Measurements from ENCODE around the gene PHLPP2.
A peak's percentile ranks its signal among the peaks of the same experiment; 100 is the strongest.
"Not testable (repeated sequence)": the region's sequence is repeated elsewhere in the genome, so short reads cannot be mapped to it uniquely, and the experiment has no call there.

PHLPP2 gene

DNA sequence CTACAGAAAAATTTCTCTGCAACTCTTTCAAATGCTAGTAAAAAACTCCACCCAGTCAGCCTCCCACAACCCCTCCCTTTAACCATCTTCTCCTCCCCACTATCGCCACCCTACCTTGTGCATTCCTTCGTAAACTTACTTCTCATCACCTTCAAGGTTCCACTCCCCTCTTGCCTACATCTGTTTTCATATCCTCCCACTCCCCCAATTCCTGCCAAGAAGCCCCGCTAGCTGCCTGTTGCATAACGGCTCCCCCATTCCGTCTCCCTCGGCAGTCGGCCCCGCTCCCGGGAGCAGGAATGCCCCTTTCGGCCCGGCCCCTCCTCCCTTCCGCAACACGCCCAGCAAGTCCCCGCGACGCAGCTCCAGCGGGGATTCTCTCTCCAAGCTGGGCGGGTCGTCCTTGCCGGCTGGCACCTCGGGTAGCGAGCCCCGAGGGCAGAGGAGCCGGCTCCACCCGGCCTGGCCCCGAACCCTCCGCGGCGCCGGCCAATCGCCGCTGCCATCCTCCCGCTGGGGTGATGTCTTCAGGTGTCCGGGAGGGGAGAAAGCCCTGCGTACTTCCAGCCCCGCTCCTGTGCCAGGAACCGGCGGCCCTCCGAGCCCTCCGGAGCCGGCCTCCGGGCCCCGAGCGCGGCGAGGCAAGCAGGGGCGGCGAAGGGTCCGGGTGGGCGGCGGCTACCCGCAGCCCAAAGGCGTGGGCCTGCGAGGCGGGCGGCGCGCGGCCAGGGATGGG lies 1.5 kb downstream of the PHLPP2 start:
- DNase-seq: peak; percentile 91

DNA sequence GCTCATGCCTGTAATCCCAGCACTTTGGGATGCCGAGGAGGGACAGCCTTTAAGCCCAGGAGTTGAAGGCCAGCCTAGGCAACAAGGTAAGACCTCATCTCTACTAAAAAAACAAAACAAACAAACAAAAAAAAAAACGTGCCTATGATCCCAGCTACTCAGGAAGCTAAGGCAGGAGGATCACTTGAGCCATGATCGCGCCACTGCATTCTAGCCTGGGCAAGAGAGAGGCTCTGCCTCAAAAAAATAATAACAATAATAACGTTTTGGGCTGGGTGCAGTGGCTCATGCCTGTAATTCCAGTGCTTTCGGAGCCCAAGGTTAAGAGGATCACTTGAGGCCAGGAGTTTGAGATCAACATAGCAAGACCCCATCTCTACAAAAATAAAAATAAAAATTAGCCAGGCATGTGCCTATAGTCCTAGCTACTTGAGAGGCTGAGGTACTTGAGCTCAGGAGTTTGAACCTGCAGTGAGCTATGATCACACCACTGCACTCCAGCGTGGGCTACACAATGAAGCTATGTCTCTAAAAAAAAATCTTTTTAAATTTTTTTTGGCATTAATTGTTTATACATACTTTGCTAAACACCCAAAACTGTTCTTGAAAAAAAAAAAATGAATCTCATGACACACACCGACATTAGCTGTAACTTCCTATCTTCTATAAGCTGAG lies 3.3 kb downstream of the PHLPP2 start:
- no peak for DNase-seq

GRCh38 chr16:71712501-71712900 lies 12.0 kb downstream of the PHLPP2 start:
- no peak for DNase-seq

DNA sequence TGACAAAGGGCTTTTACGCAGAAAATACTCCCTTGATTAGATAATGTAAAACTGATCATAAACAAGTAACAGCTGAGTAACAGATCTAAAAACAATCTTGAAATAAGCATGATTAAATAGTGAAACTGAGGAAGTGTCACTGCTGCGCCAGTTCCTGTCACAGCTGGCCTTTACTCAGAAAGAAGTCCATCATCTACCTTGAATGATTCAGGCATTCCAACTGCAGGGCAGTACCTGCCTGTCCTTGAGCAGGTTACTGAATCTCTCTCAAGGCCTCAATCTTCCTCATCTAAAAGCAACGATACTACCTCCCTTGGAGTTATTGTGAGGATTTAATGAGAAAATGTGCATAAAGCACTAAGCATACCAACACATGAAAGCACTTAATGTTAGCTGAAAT lies 12.7 kb downstream of the PHLPP2 start:
- DNase-seq: no peak

GRCh38 chr16:71709229-71709781 lies 15.2 kb downstream of the PHLPP2 start:
- DNase-seq: no peak

DNA sequence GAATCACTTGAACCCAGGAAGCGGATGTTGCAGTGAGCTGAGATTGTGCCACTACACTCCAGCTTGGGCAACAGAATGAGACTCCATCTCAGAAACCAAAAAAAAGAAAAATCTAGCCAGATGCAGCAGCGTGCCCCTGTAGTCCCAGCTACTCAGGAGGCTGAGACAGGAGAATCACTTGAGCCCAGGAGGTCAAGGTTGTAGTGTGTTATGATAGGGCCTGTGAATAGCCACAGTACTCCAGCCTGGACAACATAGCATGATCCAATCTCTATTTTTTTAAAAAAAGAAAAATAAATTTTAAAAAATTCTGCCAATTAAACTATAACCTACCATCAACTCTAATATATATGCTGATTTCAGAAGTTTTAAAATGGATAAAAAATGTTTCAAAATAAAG lies 15.8 kb downstream of the PHLPP2 start:
- DNase-seq: no peak

DNA sequence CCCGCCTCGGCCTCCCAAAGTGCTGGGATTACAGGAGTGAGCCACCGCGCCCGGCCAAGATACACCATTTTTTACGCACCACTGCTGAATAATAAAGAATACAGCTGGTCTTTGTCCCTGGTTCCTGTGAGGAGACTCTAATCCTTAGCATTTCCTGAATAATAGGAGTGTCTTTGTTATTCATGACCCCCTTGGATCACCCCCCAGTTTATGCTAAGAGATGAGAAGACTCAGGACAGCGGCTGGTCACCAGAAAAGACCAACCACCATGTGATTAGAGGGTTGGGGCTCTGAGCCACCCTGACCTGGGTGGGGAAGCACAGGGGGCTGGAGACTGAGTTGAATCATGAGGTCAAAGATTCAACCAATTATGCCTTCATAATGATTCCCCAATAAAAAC lies 17.3 kb downstream of the PHLPP2 start:
- no peak for DNase-seq

DNA sequence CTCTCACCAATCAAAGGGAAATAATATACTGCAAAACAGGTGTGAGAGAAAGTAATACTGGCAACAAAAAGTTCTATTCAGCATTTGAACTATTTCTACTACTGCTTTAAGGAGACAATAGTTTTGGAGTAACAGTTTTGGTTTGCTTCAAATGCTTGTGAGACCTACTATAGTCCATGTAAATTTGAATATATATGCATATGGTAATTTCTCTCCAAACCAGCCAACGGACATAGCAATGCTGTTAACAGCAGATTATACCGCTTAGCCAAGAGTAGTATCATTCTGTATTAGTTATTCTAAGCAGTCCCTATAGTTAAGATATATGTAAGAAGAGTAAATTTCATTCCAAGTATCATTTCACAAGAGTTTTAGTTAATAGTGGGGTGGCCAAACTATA lies 18.5 kb downstream of the PHLPP2 start:
- DNase-seq: no peak

- DNase-seq: no peak
Measured at GRCh38 chr16:71703333-71703732, 21.2 kb downstream of the PHLPP2 start.

- DNase-seq: no peak
Measured at GRCh38 chr16:71700831-71701230, 23.7 kb downstream of the PHLPP2 start.

DNA sequence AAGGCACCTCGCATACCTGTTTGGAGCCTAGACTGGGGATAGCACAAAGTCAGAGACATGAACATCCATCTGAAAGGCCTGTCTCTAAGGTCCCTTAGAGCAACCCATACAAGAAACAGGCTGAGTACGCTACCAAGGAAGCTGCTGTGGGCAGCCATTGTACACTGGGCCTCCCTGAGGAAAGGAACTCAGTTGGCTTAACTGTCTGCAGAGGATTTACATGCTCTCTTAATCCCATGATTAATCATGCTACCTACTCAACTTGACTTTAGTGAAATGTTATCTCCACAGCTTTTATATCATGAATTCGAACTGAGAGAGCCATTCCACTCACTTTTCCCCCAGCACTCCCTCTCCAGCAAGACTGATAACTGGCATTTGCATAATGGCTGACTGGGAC lies 26.0 kb downstream of the PHLPP2 start:
- DNase-seq: no peak

DNA sequence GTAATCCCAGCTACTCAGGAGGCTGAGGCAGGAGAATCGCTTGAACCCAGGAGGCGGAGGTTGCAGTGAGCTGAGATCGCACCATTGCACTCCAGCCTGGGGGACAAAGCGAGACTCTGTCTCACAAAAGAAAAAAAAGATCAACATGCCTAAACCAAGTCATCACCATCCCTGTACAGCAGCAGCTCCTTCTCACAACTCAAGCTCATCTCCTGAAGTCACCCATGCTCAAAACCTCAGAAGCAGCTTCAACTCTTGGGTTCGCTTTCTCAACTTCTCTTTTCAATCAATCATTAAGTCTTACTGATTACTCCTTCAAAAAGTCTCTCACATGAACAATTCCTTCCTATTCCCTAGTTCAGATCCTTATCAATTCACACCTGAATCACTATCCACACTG lies 31.3 kb downstream of the PHLPP2 start:
- no peak for DNase-seq

GRCh38 chr16:71689901-71690300 lies 34.6 kb downstream of the PHLPP2 start:
- DNase-seq: no peak

GRCh38 chr16:71687861-71688260 lies 36.6 kb downstream of the PHLPP2 start:
- no peak for DNase-seq

- not testable (repeated sequence) for DNase-seq
Measured at GRCh38 chr16:71684280-71684679, 40.2 kb downstream of the PHLPP2 start.

DNA sequence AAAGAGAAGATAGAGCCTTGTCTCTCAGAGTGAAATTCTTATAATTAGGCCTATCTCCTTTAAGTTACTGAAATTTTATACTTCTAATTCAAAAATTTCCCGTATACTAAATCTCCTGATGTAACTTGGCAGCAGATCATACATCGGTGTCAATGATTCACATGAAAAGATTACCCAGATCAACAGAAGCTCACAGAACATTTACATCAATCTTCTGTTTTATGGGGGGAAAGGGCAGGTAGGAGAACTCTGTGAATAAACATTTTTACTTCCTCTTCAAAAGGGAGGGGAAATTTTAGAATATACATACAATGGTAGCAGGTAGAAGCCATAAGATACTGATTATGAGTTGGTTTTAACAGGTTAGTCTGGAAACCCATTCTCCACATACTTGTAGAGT lies 43.1 kb downstream of the PHLPP2 start:
- DNase-seq: no peak

- no peak for DNase-seq
Measured at GRCh38 chr16:71676236-71676635, 48.3 kb downstream of the PHLPP2 start.

DNA sequence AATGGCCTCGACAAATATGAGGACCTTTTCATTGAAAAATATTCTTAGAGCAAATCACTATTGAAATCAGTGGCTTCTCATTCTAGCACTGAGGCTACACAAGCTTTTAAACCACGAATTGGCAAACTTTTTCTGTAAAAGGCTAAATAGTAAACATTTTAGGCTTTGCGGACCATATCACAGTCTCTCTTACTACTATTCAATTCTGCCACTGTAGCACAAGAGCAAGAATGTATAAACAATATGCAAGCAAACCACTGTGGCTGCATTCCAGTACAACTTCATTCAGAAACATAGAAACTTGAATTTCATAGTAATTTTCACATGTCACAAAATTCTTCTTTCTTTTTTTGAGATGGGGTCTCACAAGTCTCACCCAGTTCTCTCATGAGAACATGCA lies 49.1 kb downstream of the PHLPP2 start:
- DNase-seq: no peak

DNA sequence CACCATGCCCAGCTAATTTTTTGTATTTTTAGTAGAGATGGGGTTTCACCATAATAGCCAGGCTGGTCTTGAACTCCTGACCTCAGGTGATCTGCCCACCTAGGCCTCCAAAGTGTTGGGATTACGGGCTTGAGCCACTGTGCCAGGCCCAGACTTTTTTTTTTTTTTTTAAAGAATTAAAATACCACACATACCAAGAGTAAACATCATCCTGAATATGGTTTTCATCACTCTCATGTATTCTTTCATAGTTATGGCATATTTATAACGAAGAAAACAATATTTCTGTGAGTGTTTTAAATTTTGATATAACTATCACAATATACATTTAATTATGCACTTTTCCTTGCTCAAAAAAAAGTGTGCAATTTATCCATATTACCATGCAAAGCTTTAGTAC lies 50.3 kb downstream of the PHLPP2 start:
- DNase-seq: no peak

- no peak for DNase-seq
Measured at GRCh38 chr16:71673582-71673973, 50.9 kb downstream of the PHLPP2 start.

DNA sequence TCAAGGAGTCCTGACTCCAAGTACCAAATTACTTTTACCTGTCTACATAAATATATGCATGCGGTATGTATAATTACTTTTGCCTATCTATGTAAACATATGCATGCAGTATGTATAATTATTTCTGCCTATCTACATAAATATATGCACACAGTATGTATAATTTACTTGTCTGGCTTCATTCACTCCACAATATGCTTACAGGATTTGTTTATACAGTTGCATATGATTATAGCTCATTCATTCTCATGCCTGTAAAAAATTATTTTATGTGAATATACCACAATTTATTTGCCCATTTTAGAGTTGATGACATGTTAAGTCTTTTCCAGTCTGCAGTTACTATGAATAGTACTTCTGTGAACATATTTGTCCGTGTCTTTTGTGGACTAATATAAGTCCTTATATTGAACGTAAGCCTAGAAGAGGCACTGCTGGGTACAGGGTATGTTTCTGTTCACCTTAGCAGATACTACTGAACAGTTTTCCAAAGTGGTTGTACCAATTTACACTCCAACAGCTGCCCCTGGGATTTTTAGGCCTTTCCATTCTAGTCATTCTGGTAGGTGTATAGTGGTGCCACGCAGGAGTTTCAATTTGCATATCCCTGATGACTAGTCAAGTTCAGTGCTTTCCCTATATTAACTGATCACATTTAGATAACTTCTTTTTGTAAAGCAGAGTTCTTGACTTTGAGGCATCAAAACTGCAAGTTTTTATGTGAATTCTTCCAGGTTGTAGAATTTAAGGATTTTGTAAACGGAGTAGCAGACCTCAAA lies 51.5 kb downstream of the PHLPP2 start:
- DNase-seq: no peak

GRCh38 chr16:71672125-71672524 lies 52.4 kb downstream of the PHLPP2 start:
- DNase-seq: no peak

- DNase-seq: no peak
Measured at GRCh38 chr16:71671165-71671564, 53.3 kb downstream of the PHLPP2 start.

Measured in right kidney (tissue), 1 donor.